ENCODE measurements around the gene PARM1. TPM values are rescaled to one million over a fixed set of nuclear protein-coding genes. Genes with fewer than 3 reads are reported as not detected.
A peak's percentile ranks its signal among the peaks of the same experiment; 100 is the strongest.

Gene PARM1
- total RNA-seq, 1 experiment from 2014 or later = under 0.01 TPM

DNA sequence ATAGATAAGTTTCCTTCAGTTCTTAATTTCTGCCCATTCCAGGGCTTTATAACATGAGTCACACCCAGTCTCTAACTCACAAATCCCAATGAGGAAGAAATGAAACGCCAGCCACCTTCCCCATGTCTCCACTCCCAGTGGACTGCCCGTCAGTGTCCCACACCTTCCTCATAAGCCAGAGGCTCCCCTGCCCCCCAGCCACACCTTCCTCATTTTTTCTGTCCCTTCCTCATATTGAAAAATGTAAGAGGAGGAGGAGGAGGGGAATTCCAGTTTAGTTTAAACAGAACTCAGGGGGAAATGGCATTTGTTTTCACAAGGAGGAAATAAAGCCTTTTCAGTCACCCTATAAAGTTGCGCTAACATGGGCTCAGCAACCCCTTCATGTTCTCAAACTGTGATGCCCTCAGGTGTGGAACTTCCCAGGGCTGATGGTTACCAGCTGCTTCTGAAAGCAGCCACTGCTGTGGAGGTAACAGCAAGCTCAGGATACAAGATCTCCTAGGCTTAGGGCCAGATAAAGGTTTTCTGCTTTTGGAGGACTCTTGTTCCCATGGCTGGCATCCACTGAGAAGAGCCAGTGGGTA lies 97.8 kb downstream of the PARM1 start:
- no peak for DNase-seq (ENCODE audit: low read depth)

DNA sequence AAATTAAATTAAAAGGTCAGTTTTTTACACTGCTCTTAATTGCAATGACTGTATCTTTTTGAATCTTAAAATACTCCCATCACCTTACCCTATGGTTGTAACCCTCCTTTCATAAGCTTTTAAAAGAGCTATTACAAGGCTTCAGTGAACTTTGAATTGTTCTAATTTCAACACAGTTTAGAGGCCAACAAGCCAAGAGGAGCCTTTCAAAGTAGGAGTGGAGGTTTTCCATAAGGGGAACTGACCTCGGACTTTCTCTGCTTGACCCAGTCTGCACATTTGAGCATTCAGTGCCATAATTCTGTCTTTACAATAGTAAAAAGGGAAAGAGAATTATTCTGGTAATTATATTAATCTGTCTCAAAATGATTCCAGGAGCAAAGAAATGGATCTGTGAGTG lies 98.9 kb downstream of the PARM1 start:
- no peak for DNase-seq (ENCODE audit: low read depth)

DNA sequence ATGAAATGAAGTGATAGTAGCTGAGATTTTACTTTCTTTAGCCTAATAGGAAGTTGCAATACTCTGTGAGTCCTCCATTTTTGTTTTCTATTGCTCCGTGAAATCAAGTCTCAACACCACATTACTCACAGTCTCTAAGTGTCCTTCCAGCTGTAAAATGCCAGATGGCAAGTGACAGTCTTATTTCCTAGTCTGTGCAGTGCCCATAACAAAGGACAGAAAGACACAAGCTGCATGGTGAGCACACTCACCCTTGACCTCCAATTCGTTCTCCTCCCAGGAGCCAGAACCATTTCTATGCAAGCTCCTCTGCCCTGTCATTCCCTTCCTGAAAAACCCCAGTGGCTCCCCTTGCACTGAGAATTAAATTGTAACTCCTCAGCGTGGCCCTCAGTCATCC lies 101.6 kb downstream of the PARM1 start:
- no peak for DNase-seq (ENCODE audit: low read depth)

DNA sequence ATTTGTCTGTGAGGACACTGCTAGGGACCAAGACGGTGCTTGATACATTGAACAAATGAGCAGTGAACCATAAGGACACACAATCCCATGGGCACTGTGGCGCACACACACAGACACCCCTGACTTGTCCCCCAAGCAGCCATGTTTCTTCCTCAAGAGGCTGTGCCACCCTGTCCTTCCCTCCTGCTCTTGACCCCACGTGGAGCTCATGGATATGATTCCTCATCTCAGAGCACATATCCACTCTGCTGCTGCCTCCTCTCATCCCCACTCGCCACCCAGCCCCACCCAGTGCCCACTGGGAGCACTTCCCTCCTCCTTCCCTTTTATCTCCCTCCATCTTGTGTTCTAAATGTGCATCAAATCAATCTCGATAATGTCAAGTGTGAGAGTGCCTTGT lies 102.4 kb downstream of the PARM1 start:
- DNase-seq (ENCODE audit: low read depth) = no peak

DNA sequence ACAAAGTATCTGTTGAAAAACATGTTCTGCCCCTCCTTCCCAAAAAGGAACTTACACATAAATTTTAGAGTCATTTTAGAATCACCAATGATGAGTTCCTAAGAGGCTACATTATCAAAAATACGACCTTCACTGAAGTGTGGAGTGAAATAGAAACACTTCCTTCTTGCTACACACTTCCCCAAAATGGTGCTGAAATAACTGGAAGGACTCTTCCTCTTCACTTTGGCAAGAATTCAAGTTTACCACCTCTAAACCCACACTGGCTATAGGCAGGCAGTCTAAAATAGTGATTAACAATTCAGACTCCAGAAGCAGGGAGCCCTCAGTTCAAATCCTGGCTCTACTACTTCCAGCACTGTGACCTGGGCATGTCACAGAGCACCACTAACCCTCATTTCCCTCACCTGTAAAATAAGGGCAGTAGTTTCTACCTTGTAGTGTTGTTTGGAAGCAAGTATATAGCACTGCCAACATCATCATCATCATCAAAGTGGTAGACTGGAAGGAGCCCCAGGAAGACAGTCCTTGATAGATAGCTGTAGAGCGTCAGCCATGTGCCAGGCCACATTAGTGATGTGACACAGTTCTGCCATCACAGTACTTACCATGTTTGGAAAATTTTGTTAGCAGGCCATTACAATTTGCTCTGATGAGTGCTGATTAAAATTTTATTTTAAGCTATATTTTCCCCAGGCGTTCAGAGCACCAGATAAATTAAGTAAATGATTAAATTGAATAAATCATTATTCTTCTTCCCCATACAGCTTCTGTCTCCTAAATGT lies 103.3 kb downstream of the PARM1 start:
- DNase-seq (ENCODE audit: low read depth) = no peak

DNA sequence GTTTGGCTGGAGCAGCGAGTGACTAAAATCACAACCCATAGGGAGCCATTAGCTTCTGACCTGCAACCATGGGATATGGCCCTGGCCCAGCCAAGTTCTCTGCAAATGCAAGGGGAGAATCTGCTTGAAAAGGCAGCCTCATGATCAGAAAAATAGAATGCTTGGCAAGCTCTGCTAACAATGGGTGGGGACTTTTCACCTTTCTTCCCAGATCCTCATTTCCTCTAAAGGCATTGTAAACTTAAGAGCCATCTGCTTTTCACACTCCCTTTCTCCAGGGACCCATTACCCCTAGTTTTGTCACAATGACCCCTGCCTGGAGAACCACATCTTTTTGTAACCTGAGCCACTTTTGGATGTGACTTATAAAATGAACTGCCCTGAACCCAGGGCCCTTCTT lies 104.3 kb downstream of the PARM1 start:
- DNase-seq (ENCODE audit: low read depth) = no peak

DNA sequence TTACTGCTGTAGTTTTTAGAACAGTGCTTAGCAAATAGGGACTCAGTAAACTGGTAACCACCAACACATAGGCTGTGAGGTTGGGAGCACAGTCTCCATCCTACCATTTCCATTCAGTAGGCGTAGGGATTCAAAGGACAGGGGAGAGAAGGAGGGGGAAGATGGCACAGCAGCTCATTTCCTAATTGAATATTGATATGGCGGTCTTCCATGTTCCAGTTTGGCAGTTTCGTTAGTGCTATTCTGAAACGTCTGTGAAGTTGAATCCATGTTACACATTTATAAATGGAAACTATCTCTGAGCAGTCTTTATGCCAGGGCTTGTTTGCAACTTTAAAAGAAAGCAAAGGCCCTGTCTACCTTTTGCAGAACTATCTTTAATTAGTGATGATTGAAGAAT lies 105.5 kb downstream of the PARM1 start:
- no peak for DNase-seq (ENCODE audit: low read depth)

DNA sequence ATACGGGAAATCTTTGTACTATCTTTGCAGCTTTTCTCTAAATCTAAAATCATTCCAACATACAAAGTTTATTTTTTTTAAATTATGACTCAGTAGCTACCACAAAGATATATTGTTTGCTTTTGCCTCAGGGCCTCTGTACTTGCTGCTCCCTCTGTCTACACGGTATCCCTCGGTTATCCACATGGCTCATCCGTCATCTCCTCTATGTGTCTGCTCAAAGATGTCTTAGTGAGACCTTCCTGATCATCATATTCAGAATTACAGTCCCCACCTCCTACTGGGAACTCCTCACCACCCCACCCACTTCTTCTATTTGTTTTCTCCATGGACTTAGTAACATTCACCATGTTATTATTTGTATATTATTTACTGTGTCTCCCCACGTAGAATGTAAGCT lies 107.8 kb downstream of the PARM1 start:
- peak; percentile 14 for DNase-seq (ENCODE audit: low read depth)

DNA sequence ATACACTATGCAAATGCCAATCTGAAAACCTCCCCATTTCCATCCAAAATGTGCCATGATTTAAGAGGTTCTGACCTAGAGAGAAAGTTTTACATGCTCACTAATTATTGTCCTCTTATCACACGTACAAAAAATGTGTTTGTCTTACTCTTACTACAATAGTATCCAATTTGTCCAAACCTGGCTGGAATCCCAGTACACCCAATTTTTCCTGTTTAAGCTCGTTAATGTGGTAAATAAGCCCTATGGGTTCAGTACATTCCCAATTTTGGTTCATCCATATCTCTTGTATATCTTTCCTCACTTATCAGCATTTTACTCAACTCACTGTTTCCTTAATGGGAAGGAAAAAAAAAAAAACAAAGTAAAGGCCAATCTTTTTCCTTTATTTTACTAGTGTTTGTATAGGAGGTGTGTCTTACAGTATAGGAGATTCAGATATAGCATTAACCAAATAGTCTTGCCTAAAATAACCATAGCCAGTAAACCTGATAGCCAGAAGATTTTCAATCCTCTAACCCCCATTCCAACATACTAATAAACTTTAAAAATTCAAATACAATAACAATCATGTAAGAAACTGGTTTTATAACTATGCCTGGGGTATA lies 109.8 kb downstream of the PARM1 start:
- DNase-seq (ENCODE audit: low read depth) = no peak

DNA sequence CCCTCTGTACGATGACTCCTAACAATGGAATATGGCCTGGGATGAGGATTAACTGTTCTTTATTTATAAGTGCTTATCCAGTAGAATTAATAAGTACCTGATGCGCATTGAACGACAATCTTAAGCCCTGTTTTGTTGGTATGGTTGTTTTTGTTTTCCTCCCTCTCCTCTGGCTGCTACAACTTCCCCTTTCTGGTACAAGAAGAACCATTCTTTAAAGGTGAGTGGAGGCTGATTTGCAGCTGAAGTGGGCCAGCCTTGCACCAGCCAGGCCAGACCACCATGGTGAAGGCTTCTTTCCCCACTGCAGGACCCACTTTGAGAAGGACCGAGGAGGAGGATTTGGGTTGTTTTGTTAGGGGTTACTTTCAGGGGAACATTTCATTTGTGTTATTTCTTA lies 113.3 kb downstream of the PARM1 start:
- no peak for DNase-seq (ENCODE audit: low read depth)

DNA sequence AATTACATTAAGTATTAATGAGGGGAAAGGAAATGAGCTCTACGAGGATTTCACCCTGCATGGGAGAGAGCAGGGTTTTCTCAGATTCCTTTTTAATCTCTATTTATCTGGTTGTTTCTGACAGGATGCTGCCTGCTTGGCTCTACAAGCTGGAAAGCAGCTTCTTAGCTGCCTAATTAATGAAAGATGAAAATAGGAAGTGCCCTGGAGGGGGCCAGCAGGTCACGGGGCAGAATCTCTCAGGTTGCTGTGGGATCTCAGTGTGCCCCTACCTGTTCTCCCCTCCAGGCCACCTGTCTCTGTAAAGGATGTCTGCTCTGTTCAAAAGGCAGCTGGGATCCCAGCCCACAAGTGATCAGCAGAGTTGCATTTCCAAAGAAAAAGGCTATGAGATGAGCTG lies 113.7 kb downstream of the PARM1 start:
- DNase-seq (ENCODE audit: low read depth) = no peak

DNA sequence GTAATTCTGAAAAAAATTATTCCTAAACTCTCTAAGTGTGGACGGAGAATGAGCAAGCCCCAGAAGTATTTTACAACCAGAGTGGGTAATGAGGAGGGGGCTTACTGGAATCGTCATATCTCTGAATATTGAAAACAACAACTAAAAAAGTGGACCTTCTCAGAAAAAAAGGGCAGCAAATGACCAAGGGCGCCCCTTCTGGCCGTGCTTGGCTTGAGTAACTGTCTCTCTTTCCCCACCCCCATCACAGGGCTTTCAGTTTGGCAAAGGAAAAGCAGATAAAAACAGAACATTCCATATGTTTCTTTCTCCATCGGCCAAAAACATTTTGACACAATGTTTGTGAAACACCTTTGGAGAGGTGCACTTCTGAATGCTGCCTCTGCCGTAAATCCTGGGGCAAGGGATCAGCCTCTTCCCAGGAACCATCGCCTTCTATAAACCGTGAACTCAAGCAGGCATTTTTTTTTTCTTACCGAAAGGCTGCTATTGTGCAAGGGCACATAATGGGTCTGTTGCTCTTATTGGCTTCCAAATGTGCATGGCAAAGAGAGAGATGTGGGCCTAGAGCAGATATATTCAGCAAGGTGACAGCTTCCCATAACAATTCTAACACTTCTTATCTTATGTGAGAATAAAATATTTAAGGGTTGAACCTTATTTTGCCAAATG lies 115.4 kb downstream of the PARM1 start:
- DNase-seq (ENCODE audit: low read depth) = no peak

DNA sequence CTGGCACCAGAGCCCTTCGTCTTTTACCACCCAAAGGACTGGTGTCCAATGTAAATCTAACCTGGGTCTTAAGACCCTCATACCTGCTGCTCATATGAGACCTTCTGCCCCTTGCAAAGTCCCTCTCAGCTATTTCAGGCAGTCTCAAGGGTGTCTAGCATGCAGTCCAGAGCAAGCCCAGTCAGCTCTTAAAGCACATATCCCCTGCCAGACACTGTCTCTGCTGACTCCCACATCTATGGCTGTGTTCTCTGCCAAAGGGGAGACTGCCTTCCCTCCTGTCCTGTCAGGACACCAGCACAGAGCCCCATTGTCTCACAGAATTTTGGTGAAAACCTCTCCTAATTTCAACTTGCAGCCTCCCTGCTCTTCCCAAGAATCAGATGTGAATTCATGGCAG lies 118.5 kb downstream of the PARM1 start:
- DNase-seq (ENCODE audit: low read depth) = no peak

DNA sequence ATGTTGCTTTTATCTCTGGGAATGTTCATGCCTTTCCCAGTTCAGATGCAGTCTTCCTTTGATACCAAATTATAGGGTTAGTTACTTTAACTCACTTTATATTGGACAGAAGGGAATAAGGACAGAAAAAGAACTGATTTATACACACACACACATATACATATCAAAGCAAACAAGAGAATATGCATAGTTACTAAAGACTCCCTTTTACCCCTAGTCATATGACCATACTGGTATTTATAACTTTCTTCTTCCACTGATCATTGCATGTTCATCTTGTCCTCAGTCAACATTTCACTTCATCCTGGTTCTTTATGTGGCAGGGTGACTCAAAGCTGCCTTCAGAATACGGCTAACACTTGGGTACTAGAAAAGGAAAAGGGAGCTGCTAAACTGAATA lies 120.4 kb downstream of the PARM1 start:
- DNase-seq (ENCODE audit: low read depth) = no peak

DNA sequence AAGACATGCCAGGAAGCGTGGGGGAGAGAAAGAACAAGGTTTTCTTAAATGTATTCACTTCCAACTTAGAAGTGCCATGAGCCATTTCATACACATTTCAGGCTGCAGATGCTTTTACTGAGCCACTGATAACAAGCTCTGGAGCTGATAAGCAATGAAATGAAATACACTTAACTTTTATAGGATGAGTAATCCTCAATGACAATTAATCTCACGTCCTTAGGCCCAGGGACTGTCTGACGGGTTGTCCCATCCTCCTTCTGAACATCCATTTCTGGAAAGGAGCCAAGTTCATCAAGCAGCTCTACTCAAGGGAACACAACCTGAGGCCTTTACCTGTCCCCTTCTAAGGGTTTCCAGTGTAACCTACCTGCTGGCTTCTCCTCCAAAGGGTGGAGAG lies 121.2 kb downstream of the PARM1 start:
- no peak for DNase-seq (ENCODE audit: low read depth)

DNA sequence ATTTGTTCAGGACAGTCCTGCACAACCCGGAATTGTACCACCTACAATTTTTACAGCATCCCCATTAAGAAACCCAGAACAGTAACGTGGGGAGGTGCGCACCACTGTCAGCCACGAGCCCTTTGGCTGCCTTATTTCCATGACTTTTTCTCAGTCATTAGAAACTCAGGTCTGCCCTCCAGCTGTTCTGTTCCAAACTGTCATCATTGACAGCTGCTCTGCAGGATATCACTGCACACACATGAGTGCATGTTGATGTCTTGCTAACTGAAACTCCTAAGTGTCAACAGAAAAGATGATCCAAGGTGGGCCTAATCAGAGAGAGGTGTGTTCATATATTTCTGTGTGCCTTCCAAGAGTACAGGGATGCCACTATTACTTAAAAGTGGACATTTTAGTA lies 123.4 kb downstream of the PARM1 start:
- no peak for DNase-seq (ENCODE audit: low read depth)

DNA sequence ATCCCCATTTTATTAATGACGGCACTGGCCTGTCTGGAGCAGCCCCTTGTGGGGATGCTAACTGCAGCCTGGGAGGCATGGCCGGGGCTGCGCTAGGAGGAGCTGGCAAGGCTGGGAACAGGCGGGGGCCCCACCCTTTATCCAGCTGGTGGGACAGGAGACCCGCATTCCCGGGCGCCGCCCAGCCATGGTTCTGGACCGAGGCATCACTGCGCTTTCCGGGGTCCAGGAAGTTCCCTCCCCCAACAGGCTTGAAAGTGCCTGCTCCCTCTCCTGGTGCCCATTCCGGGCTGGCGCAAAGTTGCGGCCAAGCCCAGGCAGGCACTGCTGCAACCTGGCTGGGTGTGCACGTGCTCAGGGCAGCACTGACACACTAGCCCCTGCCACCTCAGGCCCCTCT lies 124.5 kb downstream of the PARM1 start:
- DNase-seq (ENCODE audit: low read depth) = no peak

DNA sequence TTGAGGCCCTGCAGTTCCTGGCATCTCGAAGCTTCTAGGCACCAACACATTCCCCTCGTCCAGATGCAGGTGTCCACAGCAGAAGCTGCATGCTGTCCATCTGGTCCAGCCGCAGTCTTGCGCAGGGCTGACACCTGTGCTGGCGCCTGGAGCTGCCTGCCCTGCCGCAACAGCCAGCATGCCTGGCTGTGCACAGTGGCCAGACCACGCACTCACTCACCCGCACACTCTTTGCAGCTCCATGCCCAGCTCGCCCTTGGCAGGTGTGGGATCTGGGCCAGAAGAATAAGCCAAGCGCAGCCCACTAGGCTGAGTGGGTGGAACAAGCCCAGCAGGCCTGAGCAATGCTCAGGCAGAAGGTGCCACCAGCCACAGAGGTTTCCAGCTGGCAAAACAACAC lies 125.6 kb downstream of the PARM1 start:
- DNase-seq (ENCODE audit: low read depth) = no peak

DNA sequence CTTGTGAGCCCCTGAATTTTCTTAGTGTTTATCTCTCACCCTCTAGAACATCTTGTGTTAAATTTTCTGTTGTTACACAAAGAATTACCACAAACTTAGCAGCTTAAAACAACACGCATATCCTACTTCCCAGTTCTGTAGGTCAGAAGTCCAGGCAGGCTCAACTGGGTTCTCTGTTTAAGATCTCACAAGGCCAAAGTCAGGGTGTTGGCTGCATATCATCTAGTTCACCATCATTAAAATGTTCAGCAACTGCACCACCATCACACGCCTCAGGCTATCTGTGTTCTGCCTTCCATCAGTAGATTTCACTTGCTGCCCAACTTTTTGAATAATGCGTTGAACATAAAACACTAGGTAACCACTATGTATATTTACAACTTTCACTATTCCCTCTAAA lies 130.5 kb downstream of the PARM1 start:
- DNase-seq (ENCODE audit: low read depth) = no peak

DNA sequence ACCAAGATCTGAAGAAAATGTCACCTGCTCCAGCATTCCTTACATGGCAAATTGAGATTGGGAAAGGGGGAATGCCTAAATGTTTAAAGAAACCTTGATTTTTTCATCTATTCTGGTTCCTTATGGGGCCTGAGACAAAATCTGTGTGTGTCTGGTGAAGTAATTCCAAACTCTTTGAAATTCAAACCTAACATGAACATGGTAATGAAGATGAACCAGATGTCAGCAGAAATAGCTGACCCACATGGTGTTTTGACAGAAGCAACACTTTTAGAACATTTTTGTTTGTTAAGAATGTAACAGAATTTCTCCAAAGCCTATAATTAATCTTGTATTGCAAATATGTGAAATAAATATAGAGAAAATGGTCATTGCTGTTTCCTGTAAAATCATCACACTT lies 133.0 kb downstream of the PARM1 start:
- DNase-seq (ENCODE audit: low read depth) = no peak

DNA sequence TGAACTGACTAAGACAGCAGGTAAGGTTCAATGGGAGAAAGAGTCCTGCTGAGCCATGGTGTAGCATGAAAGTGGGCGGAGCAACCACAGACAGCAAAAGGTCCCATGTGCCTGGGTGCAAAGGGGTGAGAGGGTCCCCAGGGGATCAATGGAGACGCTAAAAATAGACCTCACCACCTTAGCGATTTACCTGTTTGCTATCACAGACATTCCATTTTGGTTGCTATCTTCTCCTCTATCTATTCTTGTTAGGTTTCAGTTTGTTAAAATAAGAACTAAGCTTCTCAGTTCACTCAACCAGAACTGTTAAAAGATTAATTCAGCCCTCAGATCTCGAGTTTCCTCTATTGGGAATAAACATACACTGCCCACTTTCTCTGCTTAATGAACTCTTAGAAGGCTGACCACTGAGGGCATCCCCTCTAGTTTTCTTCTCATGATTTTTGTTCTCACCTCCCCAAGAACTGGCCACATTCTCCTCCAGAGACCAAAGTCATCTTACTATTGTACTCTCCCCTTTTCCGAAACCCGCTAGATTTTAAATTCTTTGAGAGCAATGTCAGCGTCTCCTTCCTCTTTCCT lies 136.7 kb downstream of the PARM1 start:
- no peak for DNase-seq (ENCODE audit: low read depth)

DNA sequence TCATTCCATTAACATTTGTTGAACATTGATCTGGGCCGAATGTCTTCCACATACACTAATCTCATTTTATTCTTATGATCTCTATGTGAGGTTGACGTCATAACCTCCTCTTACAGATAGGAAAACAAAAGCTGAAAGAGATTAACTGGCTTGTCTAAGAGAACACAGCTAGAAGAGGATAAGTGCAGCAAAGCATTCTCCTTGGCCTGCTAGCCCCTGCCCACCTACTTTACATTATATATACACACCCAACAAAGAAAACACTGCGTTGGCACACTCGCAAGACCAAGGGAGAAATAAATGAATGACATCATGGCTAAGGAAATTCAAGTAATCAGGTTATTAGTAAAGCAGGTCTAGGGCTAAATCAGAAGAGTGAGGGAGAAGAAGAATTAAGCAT lies 138.4 kb downstream of the PARM1 start:
- DNase-seq (ENCODE audit: low read depth) = no peak

DNA sequence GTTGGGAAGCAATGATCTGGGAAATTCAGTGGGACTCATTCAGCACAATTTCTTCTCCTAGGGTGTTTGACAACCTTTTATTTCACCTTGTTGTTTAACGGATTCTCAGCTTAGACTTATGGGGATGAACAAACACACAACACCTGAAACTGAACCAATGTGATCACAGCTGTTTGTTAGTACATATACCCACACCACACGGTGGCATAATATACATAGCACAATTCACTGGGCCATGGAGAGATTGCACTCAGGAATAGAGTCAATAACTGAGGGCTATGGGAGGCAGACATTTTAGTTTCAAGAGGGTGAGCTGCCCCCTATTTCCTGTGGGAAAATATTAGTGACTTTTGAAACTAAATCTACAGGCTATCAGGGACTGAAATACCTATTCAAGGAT lies 148.0 kb downstream of the PARM1 start:
- DNase-seq (ENCODE audit: low read depth) = no peak
